Esophagus squamous epithelium (tissue), 4 donors: ENCODE measurements around the gene ADIPOR2.

Experiments used
- CTCF ChIP-seq, 6 experiments: fragments of 450-650 bp in 4 of 6; fragments of 200-600 bp in 2 of 6; sonication (generic) in 2 of 6; IDR thresholded peaks; one replicate each; pipeline ENCODE4 v1.5.1; 2016 to 2019; ENCODE audit warnings: antibody characterized with exemption in 6 of 6, mild to moderate bottlenecking in 4 of 6, moderate library complexity in 4 of 6
- POLR2A ChIP-seq, 4 donors: fragments of 450-650 bp; IDR thresholded peaks; one replicate each; pipeline ENCODE4 v1.6.1; 2017; ENCODE audit warnings: antibody characterized with exemption in 4 of 4, mild to moderate bottlenecking in 4 of 4, moderate library complexity in 3 of 4

- TF ChIP-seq CTCF (IDR thresholded peaks at IDR 0.05), result no peak
- TF ChIP-seq POLR2A (IDR thresholded peaks at IDR 0.05), result no peak
Measured at GRCh38 chr12:1705774-1706631, 15.1 kb downstream of the ADIPOR2 start.
